Neural cell (in vitro differentiated cells): ENCODE measurements around the gene PDE6C.

Experiments used
- EP300 ChIP-seq: fragments of 450-650 bp; conservative IDR thresholded peaks from 2 replicates; pipeline ENCODE4 v1.6.1; 2014; ENCODE audit warnings: antibody characterized with exemption, mild to moderate bottlenecking, moderate library complexity; ENCODE audit not compliant: poor library complexity, severe bottlenecking
- EZH2 ChIP-seq: fragments of 200-600, 300-800 bp; shearing (Covaris generic), sonication (generic); IDR thresholded peaks from 2 replicates; pipeline ENCODE4 v1.6.1; 2014; ENCODE audit warnings: antibody characterized with exemption, low read length, borderline replicate concordance, mild to moderate bottlenecking; ENCODE audit not compliant: insufficient read depth, poor library complexity, severe bottlenecking
- MXI1 ChIP-seq: fragments of 450-650 bp; conservative IDR thresholded peaks from 2 replicates; pipeline ENCODE4 v1.6.1; 2014; ENCODE audit warnings: antibody characterized with exemption, mild to moderate bottlenecking; ENCODE audit not compliant: poor library complexity, severe bottlenecking
- POLR2AphosphoS5 ChIP-seq: IDR thresholded peaks from 2 replicates; pipeline ENCODE4 v1.6.1; 2012
- TF ChIP-seq, protein P1 (sequence below): fragments of 450-650 bp; IDR thresholded peaks from 2 replicates; pipeline ENCODE4 v1.5.1; 2014; ENCODE audit warnings: antibody characterized with exemption, mild to moderate bottlenecking, moderate library complexity; ENCODE audit not compliant: poor library complexity, severe bottlenecking
- TF ChIP-seq, protein P2 (sequence below): IDR thresholded peaks from 2 replicates; pipeline ENCODE4 v1.6.1; 2012; ENCODE audit warnings: borderline replicate concordance

DNA sequence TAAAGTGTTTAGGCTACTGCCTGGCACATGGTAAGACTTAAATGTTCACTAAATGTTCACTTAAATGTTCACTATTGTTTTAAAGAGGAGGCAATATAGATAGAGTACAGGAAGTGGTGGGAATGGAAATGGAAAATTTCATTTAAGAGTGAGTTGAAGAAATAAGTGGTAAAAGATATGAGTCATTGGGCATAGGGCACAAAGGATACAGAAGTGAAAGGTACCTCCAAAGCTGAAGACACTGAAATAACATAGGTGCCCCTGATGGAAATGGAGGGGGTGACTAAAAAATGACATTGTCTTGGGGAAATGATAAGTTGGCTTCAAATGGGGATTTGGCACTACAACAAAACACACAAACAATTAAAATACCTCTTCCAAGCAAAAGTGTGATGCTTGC lies 95.3 kb downstream of the PDE6C start:
- TF ChIP-seq EP300 (no peak), EZH2 (no peak), POLR2AphosphoS5 (no peak), MXI1 (no peak)
- TF ChIP-seq, protein P1, sequence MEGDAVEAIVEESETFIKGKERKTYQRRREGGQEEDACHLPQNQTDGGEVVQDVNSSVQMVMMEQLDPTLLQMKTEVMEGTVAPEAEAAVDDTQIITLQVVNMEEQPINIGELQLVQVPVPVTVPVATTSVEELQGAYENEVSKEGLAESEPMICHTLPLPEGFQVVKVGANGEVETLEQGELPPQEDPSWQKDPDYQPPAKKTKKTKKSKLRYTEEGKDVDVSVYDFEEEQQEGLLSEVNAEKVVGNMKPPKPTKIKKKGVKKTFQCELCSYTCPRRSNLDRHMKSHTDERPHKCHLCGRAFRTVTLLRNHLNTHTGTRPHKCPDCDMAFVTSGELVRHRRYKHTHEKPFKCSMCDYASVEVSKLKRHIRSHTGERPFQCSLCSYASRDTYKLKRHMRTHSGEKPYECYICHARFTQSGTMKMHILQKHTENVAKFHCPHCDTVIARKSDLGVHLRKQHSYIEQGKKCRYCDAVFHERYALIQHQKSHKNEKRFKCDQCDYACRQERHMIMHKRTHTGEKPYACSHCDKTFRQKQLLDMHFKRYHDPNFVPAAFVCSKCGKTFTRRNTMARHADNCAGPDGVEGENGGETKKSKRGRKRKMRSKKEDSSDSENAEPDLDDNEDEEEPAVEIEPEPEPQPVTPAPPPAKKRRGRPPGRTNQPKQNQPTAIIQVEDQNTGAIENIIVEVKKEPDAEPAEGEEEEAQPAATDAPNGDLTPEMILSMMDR, result no peak
- TF ChIP-seq, protein P2, sequence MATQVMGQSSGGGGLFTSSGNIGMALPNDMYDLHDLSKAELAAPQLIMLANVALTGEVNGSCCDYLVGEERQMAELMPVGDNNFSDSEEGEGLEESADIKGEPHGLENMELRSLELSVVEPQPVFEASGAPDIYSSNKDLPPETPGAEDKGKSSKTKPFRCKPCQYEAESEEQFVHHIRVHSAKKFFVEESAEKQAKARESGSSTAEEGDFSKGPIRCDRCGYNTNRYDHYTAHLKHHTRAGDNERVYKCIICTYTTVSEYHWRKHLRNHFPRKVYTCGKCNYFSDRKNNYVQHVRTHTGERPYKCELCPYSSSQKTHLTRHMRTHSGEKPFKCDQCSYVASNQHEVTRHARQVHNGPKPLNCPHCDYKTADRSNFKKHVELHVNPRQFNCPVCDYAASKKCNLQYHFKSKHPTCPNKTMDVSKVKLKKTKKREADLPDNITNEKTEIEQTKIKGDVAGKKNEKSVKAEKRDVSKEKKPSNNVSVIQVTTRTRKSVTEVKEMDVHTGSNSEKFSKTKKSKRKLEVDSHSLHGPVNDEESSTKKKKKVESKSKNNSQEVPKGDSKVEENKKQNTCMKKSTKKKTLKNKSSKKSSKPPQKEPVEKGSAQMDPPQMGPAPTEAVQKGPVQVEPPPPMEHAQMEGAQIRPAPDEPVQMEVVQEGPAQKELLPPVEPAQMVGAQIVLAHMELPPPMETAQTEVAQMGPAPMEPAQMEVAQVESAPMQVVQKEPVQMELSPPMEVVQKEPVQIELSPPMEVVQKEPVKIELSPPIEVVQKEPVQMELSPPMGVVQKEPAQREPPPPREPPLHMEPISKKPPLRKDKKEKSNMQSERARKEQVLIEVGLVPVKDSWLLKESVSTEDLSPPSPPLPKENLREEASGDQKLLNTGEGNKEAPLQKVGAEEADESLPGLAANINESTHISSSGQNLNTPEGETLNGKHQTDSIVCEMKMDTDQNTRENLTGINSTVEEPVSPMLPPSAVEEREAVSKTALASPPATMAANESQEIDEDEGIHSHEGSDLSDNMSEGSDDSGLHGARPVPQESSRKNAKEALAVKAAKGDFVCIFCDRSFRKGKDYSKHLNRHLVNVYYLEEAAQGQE, result no peak
